ENCODE results near the gene S100A7A.
"Not testable (repeated sequence)": the region's sequence is repeated elsewhere in the genome, so short reads cannot be mapped to it uniquely, and the experiment has no call there.

Gene S100A7A

GRCh38 chr1:153395776-153396175 is 20.5 kb upstream of the S100A7A start:
- no peak for DNase-seq

- no peak for DNase-seq
Observed at GRCh38 chr1:153396461-153396860, 19.9 kb upstream of the S100A7A start.

GRCh38 chr1:153397051-153397923 is 19.0 kb upstream of the S100A7A start:
- DNase-seq, result no peak

- DNase-seq, result no peak
Observed at GRCh38 chr1:153397924-153398651, 18.2 kb upstream of the S100A7A start.

- DNase-seq, result no peak
Observed at GRCh38 chr1:153399401-153400055, 16.8 kb upstream of the S100A7A start.

GRCh38 chr1:153400244-153400643 is 16.1 kb upstream of the S100A7A start:
- DNase-seq, result peak; percentile 6

- no peak for DNase-seq
Observed at GRCh38 chr1:153401461-153401860, 14.9 kb upstream of the S100A7A start.

GRCh38 chr1:153402226-153402625 is 14.1 kb upstream of the S100A7A start:
- DNase-seq, result no peak

GRCh38 chr1:153403421-153404085 is 12.8 kb upstream of the S100A7A start:
- no peak for DNase-seq

GRCh38 chr1:153404086-153404635 is 12.2 kb upstream of the S100A7A start:
- no peak for DNase-seq

GRCh38 chr1:153404768-153405167 is 11.6 kb upstream of the S100A7A start:
- no peak for DNase-seq

- DNase-seq, result not testable (repeated sequence)
Observed at GRCh38 chr1:153405825-153406599, 10.3 kb upstream of the S100A7A start.

- not testable (repeated sequence) for DNase-seq
Observed at GRCh38 chr1:153407274-153407673, 9.0 kb upstream of the S100A7A start.

GRCh38 chr1:153413961-153414360 is 2.4 kb upstream of the S100A7A start:
- not testable (repeated sequence) for DNase-seq

GRCh38 chr1:153417136-153417888 is 992 bp downstream of the S100A7A start:
- no peak for DNase-seq

GRCh38 chr1:153418758-153419435 is 2.6 kb downstream of the S100A7A start:
- DNase-seq, result not testable (repeated sequence)

- DNase-seq, result not testable (repeated sequence)
Observed at GRCh38 chr1:153419436-153419793, 3.1 kb downstream of the S100A7A start.

GRCh38 chr1:153420306-153420705 is 4.0 kb downstream of the S100A7A start:
- DNase-seq, result no peak

- no peak for DNase-seq
Observed at GRCh38 chr1:153422450-153423068, 6.2 kb downstream of the S100A7A start.

GRCh38 chr1:153426809-153427208 is 10.5 kb downstream of the S100A7A start:
- no peak for DNase-seq

Data from NCI-H1105 (cell line).